Brain microvascular endothelial cell (primary cell): ENCODE results near the gene MCM10.
"Not testable (repeated sequence)": the region's sequence is repeated elsewhere in the genome, so short reads cannot be mapped to it uniquely, and the experiment has no call there.

ENCODE experiments used
- DNase-seq: peaks from one replicate; pipeline ENCODE4 v3.0.0-alpha.2; 2020
- H3K27ac ChIP-seq: fragments of 250-450 bp; sonication (Bioruptor Pico); 2 replicates; pipeline ENCODE4 v1.5.1; 2020; ENCODE audit warnings: mild to moderate bottlenecking, moderate library complexity
- H3K27me3 ChIP-seq: fragments of 250-450 bp; sonication (Bioruptor Pico); replicated peaks from 2 replicates; pipeline ENCODE4 v1.5.1; 2020; ENCODE audit warnings: mild to moderate bottlenecking
- H3K36me3 ChIP-seq: fragments of 250-450 bp; sonication (Bioruptor Pico); replicated peaks from 2 replicates; pipeline ENCODE4 v1.5.1; 2020; ENCODE audit warnings: mild to moderate bottlenecking
- H3K4me3 ChIP-seq: 2 replicates; pipeline ENCODE4 v1.5.1; 2011; ENCODE audit warnings: low read depth, mild to moderate bottlenecking, control low read depth, low read length, moderate library complexity
- CTCF ChIP-seq: IDR thresholded peaks from 2 replicates; pipeline ENCODE4 v1.5.1; 2011; ENCODE audit warnings: low read depth, mild to moderate bottlenecking, moderate library complexity, low read length, control low read depth, inconsistent platforms; ENCODE audit errors: missing control alignments
- in situ Hi-C: cut with HindIII; loops from 2 replicates; pipeline ENCODE4 v1.10.0; 2017; ENCODE audit warnings: low sequenced_read_pairs, low pct_ligation_motif_present

MCM10 gene

GRCh38 chr10:13231190-13231589 is 69.8 kb downstream of the MCM10 start:
- no peak for DNase-seq
- H3K27me3 ChIP-seq, result peaks cover 3% of the 10 kb centered on the region
- no peak overlapping the region for H3K4me3 ChIP-seq
- H3K27ac ChIP-seq, result no peak overlapping the region
- in situ Hi-C loops, result no loop called here
- no peak for TF ChIP-seq CTCF
- H3K36me3 ChIP-seq, result no peaks in the 10 kb centered on the region

GRCh38 chr10:13231808-13232207 is 70.5 kb downstream of the MCM10 start:
- in situ Hi-C loops, result no loop called here
- H3K4me3 ChIP-seq, result no peak overlapping the region
- H3K27me3 ChIP-seq, result peaks cover 3% of the 10 kb centered on the region
- H3K36me3 ChIP-seq, result no peaks in the 10 kb centered on the region
- TF ChIP-seq CTCF, result no peak
- DNase-seq, result no peak
- H3K27ac ChIP-seq, result no peak overlapping the region

GRCh38 chr10:13233358-13233757 is 72.0 kb downstream of the MCM10 start:
- Histone ChIP-seq H3K27ac (no peak overlapping the region), H3K4me3 (no peak overlapping the region), H3K36me3 (no peaks in the 10 kb centered on the region), H3K27me3 (peaks cover 3% of the 10 kb centered on the region)
- no peak for DNase-seq
- in situ Hi-C loops, result no loop called here
- TF ChIP-seq CTCF, result no peak

GRCh38 chr10:13234172-13234571 is 72.8 kb downstream of the MCM10 start, which contains the start of gene UCMA:
Gene UCMA, minus strand, starts transcription at chr10:13234374. Its CDS starts 116 bp downstream, at chr10:13234258.
- no peak within 1 kb of the TSS for H3K27ac ChIP-seq
- H3K36me3 ChIP-seq, result no peaks in the 10 kb centered on the region
- no peak within 1 kb of the TSS for H3K4me3 ChIP-seq
- in situ Hi-C loops, result no loop called here
- no peak for DNase-seq
- H3K27me3 ChIP-seq, result peaks cover 3% of the 10 kb centered on the region
- TF ChIP-seq CTCF, result no peak

GRCh38 chr10:13234736-13235135 is 73.4 kb downstream of the MCM10 start:
- DNase-seq, H3K27me3 ChIP-seq, H3K36me3 ChIP-seq, in situ Hi-C loops, H3K27ac ChIP-seq, H3K4me3 ChIP-seq: not testable (repeated sequence)

GRCh38 chr10:13236638-13237037 is 75.3 kb downstream of the MCM10 start:
- no peak overlapping the region for H3K27ac ChIP-seq
- in situ Hi-C loops, result no loop called here
- no peak for DNase-seq
- TF ChIP-seq CTCF, result no peak
- H3K36me3 ChIP-seq, result no peaks in the 10 kb centered on the region
- H3K4me3 ChIP-seq, result no peak overlapping the region
- H3K27me3 ChIP-seq, result no peaks in the 10 kb centered on the region
